Astrocyte (in vitro differentiated cells and primary cell): ENCODE data around the gene MAPKAPK2.

Experiments
- CTCF ChIP-seq: IDR thresholded peaks from 2 replicates; pipeline ENCODE4 v1.5.1; 2011; ENCODE audit warnings: low read depth, mild to moderate bottlenecking, inconsistent platforms, low read length, moderate library complexity; ENCODE audit not compliant: insufficient read depth
- EZH2 ChIP-seq: IDR thresholded peaks from 2 replicates; pipeline ENCODE4 v1.6.1; 2012; ENCODE audit warnings: mild to moderate bottlenecking, low read length, inconsistent platforms; ENCODE audit not compliant: insufficient read depth

GRCh38 chr1:206657751-206658150 lies 27.0 kb upstream of the MAPKAPK2 start:
- TF ChIP-seq CTCF (no peak), EZH2 (no peak)
